ENCODE data around the gene TSPAN11. TPM values are rescaled to one million over a fixed set of nuclear protein-coding genes. Genes with fewer than 3 reads are reported as not detected.

Gene TSPAN11
- total RNA-seq, 3 donors from 2014 or later = not detected

- ATAC-seq (no peak), DNase-seq (no peak)
- H3K27me3 Mint-ChIP-seq (ENCODE audit: low read depth) = peaks cover 11% of the 10 kb centered on the region
- H3K4me1 Mint-ChIP-seq (ENCODE audit: low read depth) = no peaks in the 10 kb centered on the region
- no peaks in the 10 kb centered on the region for H3K9me3 Mint-ChIP-seq
- no peak overlapping the region for H3K4me3 Mint-ChIP-seq
- H3K36me3 Mint-ChIP-seq (ENCODE audit: insufficient read depth) = no peaks in the 10 kb centered on the region
Observed at GRCh38 chr12:30902001-30902400, 24.5 kb upstream of the TSPAN11 start.

GRCh38 chr12:30902596-30902995 is 24.0 kb upstream of the TSPAN11 start:
- H3K4me3 Mint-ChIP-seq = no peak overlapping the region

GRCh38 chr12:30905463-30906009 is 21.0 kb upstream of the TSPAN11 start:
- H3K9me3 Mint-ChIP-seq = no peaks in the 10 kb centered on the region
- H3K4me1 Mint-ChIP-seq (ENCODE audit: low read depth) = no peaks in the 10 kb centered on the region
- peaks cover 2% of the 10 kb centered on the region for H3K27me3 Mint-ChIP-seq (ENCODE audit: low read depth)
- DNase-seq = no peak
- ATAC-seq = no peak
- no peak overlapping the region for H3K4me3 Mint-ChIP-seq
- no peaks in the 10 kb centered on the region for H3K36me3 Mint-ChIP-seq (ENCODE audit: insufficient read depth)

More at GRCh38 chr12:30902596-30902995, 24.0 kb upstream of the TSPAN11 start:
- Mint-ChIP-seq H3K36me3 (ENCODE audit: insufficient read depth) (no peaks in the 10 kb centered on the region), H3K9me3 (no peaks in the 10 kb centered on the region), H3K4me1 (ENCODE audit: low read depth) (no peaks in the 10 kb centered on the region), H3K27me3 (ENCODE audit: low read depth) (peaks cover 10% of the 10 kb centered on the region)
- ATAC-seq = no peak
- DNase-seq = no peak

- Mint-ChIP-seq H3K36me3 (ENCODE audit: insufficient read depth) (no peaks in the 10 kb centered on the region), H3K9me3 (no peaks in the 10 kb centered on the region), H3K4me1 (ENCODE audit: low read depth) (no peaks in the 10 kb centered on the region), H3K27me3 (ENCODE audit: low read depth) (peaks cover under 1% of the 10 kb centered on the region), H3K4me3 (no peak overlapping the region)
- DNase-seq = no peak
- ATAC-seq = no peak
Observed at GRCh38 chr12:30908076-30908721, 18.3 kb upstream of the TSPAN11 start.

- H3K4me1 Mint-ChIP-seq (ENCODE audit: low read depth) = no peaks in the 10 kb centered on the region
- H3K36me3 Mint-ChIP-seq (ENCODE audit: insufficient read depth) = no peaks in the 10 kb centered on the region
- DNase-seq (no peak), ATAC-seq (no peak)
- no peak overlapping the region for H3K4me3 Mint-ChIP-seq
- H3K9me3 Mint-ChIP-seq = no peaks in the 10 kb centered on the region
- peaks cover 6% of the 10 kb centered on the region for H3K27me3 Mint-ChIP-seq (ENCODE audit: low read depth)
Observed at GRCh38 chr12:30908722-30909348, 17.7 kb upstream of the TSPAN11 start.

GRCh38 chr12:30909349-30910037 is 17.1 kb upstream of the TSPAN11 start:
- Mint-ChIP-seq H3K36me3 (ENCODE audit: insufficient read depth) (no peaks in the 10 kb centered on the region), H3K4me1 (ENCODE audit: low read depth) (no peaks in the 10 kb centered on the region), H3K9me3 (no peaks in the 10 kb centered on the region), H3K4me3 (no peak overlapping the region), H3K27me3 (ENCODE audit: low read depth) (peaks cover 6% of the 10 kb centered on the region)
- no peak for DNase-seq
- ATAC-seq = no peak

- Mint-ChIP-seq H3K9me3 (no peaks in the 10 kb centered on the region), H3K4me1 (ENCODE audit: low read depth) (no peaks in the 10 kb centered on the region), H3K36me3 (ENCODE audit: insufficient read depth) (no peaks in the 10 kb centered on the region), H3K4me3 (no peak overlapping the region), H3K27me3 (ENCODE audit: low read depth) (peaks cover 6% of the 10 kb centered on the region)
- no peak for DNase-seq
- no peak for ATAC-seq
Observed at GRCh38 chr12:30910038-30910350, 16.6 kb upstream of the TSPAN11 start.

- Mint-ChIP-seq H3K4me3 (no peak overlapping the region), H3K4me1 (ENCODE audit: low read depth) (no peaks in the 10 kb centered on the region), H3K27me3 (ENCODE audit: low read depth) (peaks cover 6% of the 10 kb centered on the region), H3K36me3 (ENCODE audit: insufficient read depth) (no peaks in the 10 kb centered on the region), H3K9me3 (no peaks in the 10 kb centered on the region)
- DNase-seq (no peak), ATAC-seq (no peak)
Observed at GRCh38 chr12:30911207-30911606, 15.3 kb upstream of the TSPAN11 start.

GRCh38 chr12:30913323-30913722 is 13.2 kb upstream of the TSPAN11 start:
- Mint-ChIP-seq H3K9me3 (no peaks in the 10 kb centered on the region), H3K4me3 (no peak overlapping the region), H3K4me1 (ENCODE audit: low read depth) (no peaks in the 10 kb centered on the region), H3K27me3 (ENCODE audit: low read depth) (peaks cover 6% of the 10 kb centered on the region), H3K36me3 (ENCODE audit: insufficient read depth) (no peaks in the 10 kb centered on the region)
- DNase-seq (no peak), ATAC-seq (no peak)

GRCh38 chr12:30914986-30915591 is 11.5 kb upstream of the TSPAN11 start:
- ATAC-seq = no peak
- no peak for DNase-seq
- Mint-ChIP-seq H3K27me3 (ENCODE audit: low read depth) (peaks cover 6% of the 10 kb centered on the region), H3K36me3 (ENCODE audit: insufficient read depth) (no peaks in the 10 kb centered on the region), H3K9me3 (no peaks in the 10 kb centered on the region), H3K4me3 (no peak overlapping the region), H3K4me1 (ENCODE audit: low read depth) (no peaks in the 10 kb centered on the region)

GRCh38 chr12:30923057-30923456 is 3.5 kb upstream of the TSPAN11 start:
- no peak for ATAC-seq
- Mint-ChIP-seq H3K36me3 (ENCODE audit: insufficient read depth) (no peaks in the 10 kb centered on the region), H3K4me1 (ENCODE audit: low read depth) (no peaks in the 10 kb centered on the region), H3K9me3 (no peaks in the 10 kb centered on the region), H3K4me3 (no peak overlapping the region), H3K27me3 (ENCODE audit: low read depth) (peaks cover 34% of the 10 kb centered on the region)
- no peak for DNase-seq

GRCh38 chr12:30925607-30926242 is 823 bp upstream of the TSPAN11 start:
- ATAC-seq = no peak
- no peak for DNase-seq
- H3K36me3 Mint-ChIP-seq (ENCODE audit: insufficient read depth) = no peaks in the 10 kb centered on the region
- H3K4me1 Mint-ChIP-seq (ENCODE audit: low read depth) = no peaks in the 10 kb centered on the region
- H3K4me3 Mint-ChIP-seq = no peak overlapping the region
- H3K9me3 Mint-ChIP-seq = no peaks in the 10 kb centered on the region
- H3K27me3 Mint-ChIP-seq (ENCODE audit: low read depth) = peaks cover 45% of the 10 kb centered on the region

GRCh38 chr12:30927222-30927611 is 669 bp downstream of the TSPAN11 start:
- Mint-ChIP-seq H3K36me3 (ENCODE audit: insufficient read depth) (no peaks in the 10 kb centered on the region), H3K9me3 (no peaks in the 10 kb centered on the region), H3K27me3 (ENCODE audit: low read depth) (peaks cover 46% of the 10 kb centered on the region), H3K4me1 (ENCODE audit: low read depth) (no peaks in the 10 kb centered on the region), H3K4me3 (no peak overlapping the region)
- DNase-seq = no peak
- ATAC-seq = no peak

Data from activated T-cell treated with anti-CD3 and anti-CD28 coated beads, Interleukin-2, amount 50 U/mL, for 4 hours (primary cell).